CD14-positive monocyte (primary cell): ENCODE data around the gene CABLES2. TPM values are rescaled to one million over a fixed set of nuclear protein-coding genes. Genes with fewer than 3 reads are reported as not detected.

ENCODE experiments used
- DNase-seq, 3 donors: peaks; one replicate each; pipeline ENCODE4 v3.0.0-alpha.2; 2011 to 2022
- H2AFZ ChIP-seq: 2 replicates; pipeline ENCODE4 v1.6.0; 2012; ENCODE audit warnings: mild to moderate bottlenecking, low read depth, low read length, inconsistent platforms; ENCODE audit not compliant: insufficient read depth, poor library complexity, severe bottlenecking
- H3K27ac ChIP-seq, 2 donors: 1 replicate in 1 of 2; 2 replicates in 1 of 2; pipeline ENCODE4 v1.5.1; 2012 to 2013; ENCODE audit warnings: low read length in 2 of 2, control low read depth in 1 of 2, inconsistent platforms in 1 of 2, low read depth in 1 of 2, mild to moderate bottlenecking in 1 of 2
- H3K27me3 ChIP-seq, 2 donors: one replicate each; pipeline versions ENCODE4 v1.6.0 to v1.6.1; 2011 to 2013; ENCODE audit warnings: low read length in 2 of 2; ENCODE audit not compliant: control insufficient read depth in 2 of 2, insufficient read depth in 2 of 2
- H3K36me3 ChIP-seq, 2 donors: replicated peaks in 1 of 2; 1 replicate in 1 of 2; 2 replicates in 1 of 2; pipeline versions ENCODE4 v1.5.1 to v1.6.1; 2012 to 2013; ENCODE audit warnings: low read length in 2 of 2, control low read depth in 1 of 2, inconsistent platforms in 1 of 2, mild to moderate bottlenecking in 1 of 2; ENCODE audit not compliant: insufficient read depth in 2 of 2, control insufficient read depth in 1 of 2
- H3K4me1 ChIP-seq, 2 donors: 1 replicate in 1 of 2; 2 replicates in 1 of 2; pipeline versions ENCODE4 v1.5.1 to v1.6.1; 2012 to 2013; ENCODE audit warnings: low read length in 2 of 2, control low read depth in 1 of 2, inconsistent platforms in 1 of 2, mild to moderate bottlenecking in 1 of 2, moderate library complexity in 1 of 2; ENCODE audit not compliant: insufficient read depth in 2 of 2, control insufficient read depth in 1 of 2
- H3K4me2 ChIP-seq: replicated peaks from 2 replicates; pipeline ENCODE3; 2012; ENCODE audit warnings: low read length, moderate library complexity, mild to moderate bottlenecking; ENCODE audit not compliant: poor library complexity, severe bottlenecking; ENCODE audit errors: extremely low read depth
- H3K4me3 ChIP-seq, 3 experiments: fragments of 200-600 bp in 1 of 3; sonication (generic) in 1 of 3; replicated peaks in 1 of 3; 1 replicate in 2 of 3; 2 replicates in 1 of 3; pipeline ENCODE4 v1.5.1; 2011 to 2013; ENCODE audit warnings: low read length in 3 of 3, mild to moderate bottlenecking in 3 of 3, control low read depth in 2 of 3, low read depth in 2 of 3, inconsistent platforms in 1 of 3, moderate library complexity in 1 of 3
- H3K79me2 ChIP-seq: 2 replicates; pipeline ENCODE4 v1.6.0; 2012; ENCODE audit warnings: mild to moderate bottlenecking, control low read depth, inconsistent platforms, low read length, moderate library complexity; ENCODE audit not compliant: insufficient read depth
- H3K9ac ChIP-seq: 2 replicates; pipeline ENCODE4 v1.6.0; 2017; ENCODE audit warnings: low read length, mild to moderate bottlenecking; ENCODE audit not compliant: insufficient read depth, poor library complexity, severe bottlenecking
- H3K9me3 ChIP-seq, 2 donors: replicated peaks in 1 of 2; 1 replicate in 1 of 2; 2 replicates in 1 of 2; pipeline versions ENCODE4 v1.5.1 to v1.6.1; 2012 to 2013; ENCODE audit warnings: low read length in 2 of 2, control low read depth in 1 of 2; ENCODE audit not compliant: control insufficient read depth in 1 of 2, insufficient read depth in 1 of 2
- H4K20me1 ChIP-seq: 2 replicates; pipeline ENCODE4 v1.6.0; 2012; ENCODE audit warnings: mild to moderate bottlenecking, low read length, control low read depth, moderate library complexity; ENCODE audit not compliant: insufficient read depth
- H3K27ac Mint-ChIP-seq, 7 donors: one replicate each; pipeline ENCODE4 v1.8.0; 2020; ENCODE audit warnings: mild to moderate bottlenecking in 7 of 7, mixed read lengths in 7 of 7, moderate library complexity in 6 of 7, inconsistent platforms in 2 of 7
- H3K27me3 Mint-ChIP-seq, 3 donors: one replicate each; pipeline ENCODE4 v1.8.0; 2021 to 2022; ENCODE audit warnings: low read depth in 3 of 3, mild to moderate bottlenecking in 3 of 3, mixed read lengths in 3 of 3, moderate library complexity in 3 of 3, inconsistent platforms in 1 of 3
- H3K36me3 Mint-ChIP-seq, 2 donors: one replicate each; pipeline ENCODE4 v1.8.0; 2020; ENCODE audit warnings: mixed read lengths in 2 of 2, inconsistent platforms in 1 of 2, mild to moderate bottlenecking in 1 of 2
- H3K4me1 Mint-ChIP-seq: one replicate; pipeline ENCODE4 v1.8.0; 2020; ENCODE audit warnings: mild to moderate bottlenecking, mixed read lengths
- H3K4me3 Mint-ChIP-seq, 2 donors: one replicate each; pipeline ENCODE4 v1.8.0; 2020; ENCODE audit warnings: mild to moderate bottlenecking in 2 of 2, mixed read lengths in 2 of 2, moderate library complexity in 1 of 2
- H3K9me3 Mint-ChIP-seq, 7 donors: one replicate each; pipeline ENCODE4 v1.8.0; 2020 to 2022; ENCODE audit warnings: mixed read lengths in 7 of 7, mild to moderate bottlenecking in 6 of 7, moderate library complexity in 6 of 7, inconsistent platforms in 2 of 7
- WGBS: methylation state at CpG from one replicate; pipeline ENCODE4 v1.1.5; 2013; ENCODE audit warnings: missing lambda C conversion rate; ENCODE audit not compliant: insufficient coverage; 5-methylcytosine and 5-hydroxymethylcytosine counted together
- intact Hi-C, 2 donors: fragments of 100-400 bp; cut with micrococcal nuclease; formaldehyde crosslinking; loops; one replicate each; pipeline versions ENCODE4 v1.15.0 to v1.15.1; 2023
- polyA plus RNA-seq, 3 donors: library from polyadenylated mRNA; depleted of rRNA in 1 of 3; unstranded in 2 of 3; stranded (reverse) in 1 of 3; fragments of 300-500 nt in 2 of 3; fragments of >200 nt in 1 of 3; fragmentation: Illumina TruSeq in 2 of 3; gene quantifications; 1 replicate in 2 of 3; 2 replicates in 1 of 3; pipeline ENCODE4 v1.2.3, GENCODE V29; 2012 to 2021
- TF ChIP-seq, protein P1 (sequence below): fragments of 200-600 bp; IDR thresholded peaks from one replicate; pipeline ENCODE4 v1.8.0; 2022; ENCODE audit warnings: antibody characterized with exemption, mild to moderate bottlenecking

CABLES2 gene
- polyA plus RNA-seq, 3 donors = 0.60 to 4.0 (median 0.61) TPM

DNA sequence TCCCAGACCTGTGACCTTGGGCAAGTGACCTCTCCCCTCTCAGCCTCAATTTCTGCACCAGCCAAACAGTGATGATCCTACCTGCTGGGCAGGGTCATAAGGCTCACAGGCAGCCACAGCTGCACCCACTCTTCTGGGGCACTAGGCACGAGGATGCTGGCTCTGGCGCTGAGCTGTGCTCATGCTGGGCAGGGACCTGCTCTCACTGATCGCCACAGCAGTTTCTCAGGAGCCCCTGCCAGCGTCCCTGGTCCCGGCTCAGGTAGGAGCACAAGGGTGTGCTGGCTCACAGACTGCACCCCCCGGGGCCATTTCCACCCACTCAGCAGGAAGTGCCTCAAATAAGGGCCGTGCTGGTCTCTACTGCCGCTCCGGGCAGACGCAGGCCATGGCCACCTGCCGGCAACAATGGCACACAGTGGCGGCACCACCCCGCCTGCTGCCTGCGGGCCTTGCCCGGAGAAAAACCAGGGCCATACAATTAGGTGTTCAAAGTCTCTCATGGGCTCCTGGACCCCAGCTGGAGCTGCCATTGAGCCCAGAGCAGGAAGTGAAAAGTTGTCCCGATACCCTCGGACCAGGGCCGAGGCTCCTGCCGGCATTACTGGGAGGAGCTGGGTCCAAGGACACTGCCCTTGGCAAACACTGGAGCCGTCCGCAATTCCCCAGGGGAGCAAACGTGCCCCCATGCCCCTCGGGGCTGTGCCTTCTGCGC, 4.6 kb upstream of the CABLES2 start:
- WGBS = 88% methylated on average over 24 of the region's 24 CpGs
- no peak overlapping the region for H3K4me2 ChIP-seq
- no peak overlapping the region for H2AFZ ChIP-seq
- H3K4me1 ChIP-seq = peaks cover 14 to 21% of the 10 kb centered on the region in 2 donors
- Mint-ChIP-seq H3K4me1 (peaks cover 15% of the 10 kb centered on the region), H3K27ac (no peak overlapping the region), H3K4me3 (no peak overlapping the region), H3K9me3 (no peaks in the 10 kb centered on the region), H3K36me3 (no peaks in the 10 kb centered on the region), H3K27me3 (peaks cover 11 to 17% (median 13%) of the 10 kb centered on the region in 3 donors)
- peaks cover under 1% of the 10 kb centered on the region for H4K20me1 ChIP-seq
- no peak overlapping the region for H3K27ac ChIP-seq
- no peaks in the 10 kb centered on the region for H3K36me3 ChIP-seq
- peaks cover 1% of the 10 kb centered on the region for H3K79me2 ChIP-seq
- TF ChIP-seq, protein P1, sequence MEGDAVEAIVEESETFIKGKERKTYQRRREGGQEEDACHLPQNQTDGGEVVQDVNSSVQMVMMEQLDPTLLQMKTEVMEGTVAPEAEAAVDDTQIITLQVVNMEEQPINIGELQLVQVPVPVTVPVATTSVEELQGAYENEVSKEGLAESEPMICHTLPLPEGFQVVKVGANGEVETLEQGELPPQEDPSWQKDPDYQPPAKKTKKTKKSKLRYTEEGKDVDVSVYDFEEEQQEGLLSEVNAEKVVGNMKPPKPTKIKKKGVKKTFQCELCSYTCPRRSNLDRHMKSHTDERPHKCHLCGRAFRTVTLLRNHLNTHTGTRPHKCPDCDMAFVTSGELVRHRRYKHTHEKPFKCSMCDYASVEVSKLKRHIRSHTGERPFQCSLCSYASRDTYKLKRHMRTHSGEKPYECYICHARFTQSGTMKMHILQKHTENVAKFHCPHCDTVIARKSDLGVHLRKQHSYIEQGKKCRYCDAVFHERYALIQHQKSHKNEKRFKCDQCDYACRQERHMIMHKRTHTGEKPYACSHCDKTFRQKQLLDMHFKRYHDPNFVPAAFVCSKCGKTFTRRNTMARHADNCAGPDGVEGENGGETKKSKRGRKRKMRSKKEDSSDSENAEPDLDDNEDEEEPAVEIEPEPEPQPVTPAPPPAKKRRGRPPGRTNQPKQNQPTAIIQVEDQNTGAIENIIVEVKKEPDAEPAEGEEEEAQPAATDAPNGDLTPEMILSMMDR = no peak
- H3K4me3 ChIP-seq = no peak overlapping the region
- DNase-seq = no peak
- H3K9me3 ChIP-seq = no peaks in the 10 kb centered on the region
- H3K27me3 ChIP-seq = peaks cover 0 to 3% of the 10 kb centered on the region in 2 donors
- H3K9ac ChIP-seq = no peak overlapping the region
- intact Hi-C loops = no loop called here

DNA sequence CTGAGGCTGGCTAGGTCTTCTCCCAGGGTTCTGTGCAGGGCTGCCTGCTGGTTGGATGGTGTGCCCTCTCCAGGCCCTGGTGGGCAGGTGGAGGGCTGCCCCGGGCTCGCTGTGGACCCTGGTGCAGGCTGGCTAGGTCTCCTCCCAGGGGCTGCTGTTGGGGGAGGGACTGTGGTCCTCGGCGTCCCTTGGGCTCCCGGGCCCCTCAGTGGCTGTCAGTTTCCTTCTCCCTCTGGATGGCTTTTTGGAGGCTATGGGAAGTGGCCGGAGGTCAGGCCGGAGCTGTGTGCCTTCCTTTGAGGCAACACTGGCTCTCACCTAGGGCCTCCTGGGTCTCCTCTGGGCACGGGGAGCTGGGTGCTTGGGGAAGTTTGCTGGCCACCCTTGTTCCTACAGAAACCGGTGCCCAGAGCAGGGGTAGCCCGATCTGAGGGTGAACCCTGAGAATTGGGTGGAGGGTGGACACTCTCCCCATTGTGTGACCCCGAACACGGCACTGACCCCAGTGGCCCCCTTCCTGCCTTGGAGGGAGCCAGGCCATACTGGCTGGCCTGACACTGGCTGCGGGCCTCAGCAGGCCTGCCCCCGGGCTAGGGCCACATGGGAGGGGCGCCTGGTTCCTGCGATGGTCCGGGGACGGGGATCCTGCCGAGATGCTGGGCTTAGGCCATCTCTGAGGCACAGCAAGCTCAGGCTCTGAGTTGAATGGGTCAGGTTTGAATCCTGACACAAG, 3.8 kb upstream of the CABLES2 start:
- Mint-ChIP-seq H3K4me1 (peaks cover 21% of the 10 kb centered on the region), H3K36me3 (no peaks in the 10 kb centered on the region), H3K27ac (peak overlapping the region in 1 of 7 donors; percentile 41), H3K27me3 (peaks cover 11 to 17% (median 13%) of the 10 kb centered on the region in 3 donors), H3K9me3 (no peaks in the 10 kb centered on the region), H3K4me3 (no peak overlapping the region)
- H3K79me2 ChIP-seq = peaks cover 9% of the 10 kb centered on the region
- intact Hi-C loops = no loop called here
- no peak overlapping the region for H2AFZ ChIP-seq
- TF ChIP-seq, protein P1 = no peak
- no peak overlapping the region for H3K4me2 ChIP-seq
- H3K36me3 ChIP-seq = no peaks in the 10 kb centered on the region
- no peaks in the 10 kb centered on the region for H3K9me3 ChIP-seq
- H3K27ac ChIP-seq = no peak overlapping the region
- no peak overlapping the region for H3K9ac ChIP-seq
- H3K4me3 ChIP-seq = no peak overlapping the region
- DNase-seq = no peak
- H3K4me1 ChIP-seq = peaks cover 22 to 28% of the 10 kb centered on the region in 2 donors
- H3K27me3 ChIP-seq = peaks cover 0 to 3% of the 10 kb centered on the region in 2 donors
- H4K20me1 ChIP-seq = peaks cover 7% of the 10 kb centered on the region
- WGBS = 89% methylated on average over 12 of the region's 19 CpGs
